OCI-LY7 (cell line): ENCODE measurements around the gene STIM2. TPM values are rescaled to one million over a fixed set of nuclear protein-coding genes. Genes with fewer than 3 reads are reported as not detected.

Source experiments
- BruUV-seq: library from RNA; stranded (reverse); fragments of 400-500 nt; replicated peaks from 2 replicates; lab custom pipeline; 2021; lab: Mats Ljungman, UMichigan
- CTCF ChIA-PET: fragments of 300-600 bp; sonication (Branson Sonifier 250); formaldehyde crosslinking; loops from one replicate; lab custom pipeline; 2022; ENCODE audit warnings: antibody characterized with exemption; ENCODE audit not compliant: unreplicated experiment; lab: Charles Lee
- POLR2A ChIA-PET: fragments of 300-600 bp; sonication (Branson Sonifier 250); formaldehyde crosslinking; loops from one replicate; lab custom pipeline; 2022; ENCODE audit warnings: antibody characterized with exemption; lab: Charles Lee
- DNase-seq: peaks from one replicate; pipeline ENCODE4 v3.0.0-alpha.2; 2015; ENCODE audit warnings: low spot score
- H2AFZ ChIP-seq: fragments of 200-600 bp; sonication (generic), shearing (Covaris generic); 2 replicates; pipeline ENCODE4 v1.6.1; 2014; ENCODE audit warnings: mild to moderate bottlenecking, antibody characterized with exemption, low read length, moderate library complexity
- H3K27ac ChIP-seq: fragments of 200-600 bp; sonication (generic); 2 replicates; pipeline ENCODE4 v1.5.1; 2014; ENCODE audit warnings: mixed run types, low read depth, mild to moderate bottlenecking, moderate library complexity, low read length, inconsistent platforms; ENCODE audit not compliant: poor library complexity, severe bottlenecking
- H3K36me3 ChIP-seq: fragments of 200-600 bp; sonication (generic); 2 replicates; pipeline ENCODE4 v1.6.1; 2014; ENCODE audit warnings: mild to moderate bottlenecking, antibody characterized with exemption, low read length, moderate library complexity, mixed read lengths; ENCODE audit not compliant: insufficient read depth
- H3K4me1 ChIP-seq: fragments of 200-600 bp; sonication (generic); 2 replicates; pipeline ENCODE4 v1.5.1; 2014; ENCODE audit warnings: mild to moderate bottlenecking, low read length; ENCODE audit not compliant: insufficient read depth, poor library complexity, severe bottlenecking
- H3K4me2 ChIP-seq: fragments of 200-600 bp; sonication (generic); 2 replicates; pipeline ENCODE4 v1.6.1; 2014; ENCODE audit warnings: mild to moderate bottlenecking, low read length
- H3K4me3 ChIP-seq: fragments of 200-600 bp; sonication (generic); 2 replicates; pipeline ENCODE4 v1.5.1; 2014; ENCODE audit warnings: mild to moderate bottlenecking, low read depth, low read length; ENCODE audit not compliant: poor library complexity, severe bottlenecking
- H3K79me2 ChIP-seq: fragments of 200-600 bp; sonication (generic); 2 replicates; pipeline ENCODE4 v1.6.1; 2016; ENCODE audit warnings: low read depth, mild to moderate bottlenecking, low read length, moderate library complexity, mixed read lengths; ENCODE audit not compliant: insufficient read depth
- H3K9me2 ChIP-seq: fragments of 200-600 bp; sonication (generic); 2 replicates; pipeline ENCODE4 v1.6.1; 2016; ENCODE audit warnings: mild to moderate bottlenecking, low read length, mixed read lengths; ENCODE audit not compliant: insufficient read depth
- H3K9me3 ChIP-seq: fragments of 200-600 bp; sonication (generic); 2 replicates; pipeline ENCODE4 v1.6.1; 2014; ENCODE audit warnings: mild to moderate bottlenecking, mixed run types, low read length, mixed read lengths
- H4K20me1 ChIP-seq: fragments of 200-600 bp; sonication (generic); 2 replicates; pipeline ENCODE4 v1.6.1; 2014; ENCODE audit warnings: mild to moderate bottlenecking, antibody characterized with exemption, low read length, moderate library complexity, mixed read lengths; ENCODE audit not compliant: insufficient read depth
- EZH2phosphoT487 ChIP-seq: fragments of 200-600 bp; sonication (generic); IDR thresholded peaks from 2 replicates; pipeline ENCODE4 v1.6.1; 2018; ENCODE audit warnings: low read depth, borderline replicate concordance, mild to moderate bottlenecking, mixed run types, antibody characterized with exemption, low read length, moderate library complexity, mixed read lengths
- intact Hi-C: fragments of 100-400 bp; cut with micrococcal nuclease; formaldehyde crosslinking; loops from one replicate; pipeline ENCODE4 v1.10.0; 2022; ENCODE audit not compliant: unreplicated experiment
- total RNA-seq, 2 experiments: library from RNA; depleted of rRNA in 1 of 2; stranded (reverse); fragments of >200 nt in 1 of 2; shearing (Covaris generic) in 1 of 2; gene quantifications; 2 replicates each; pipeline ENCODE4 v1.2.3, GENCODE V29; 2014 to 2022
- TF ChIP-seq, protein P1 (sequence below): fragments of 200-600 bp; sonication (generic); conservative IDR thresholded peaks from 2 replicates; pipeline ENCODE4 v1.5.1; 2014; ENCODE audit warnings: mild to moderate bottlenecking, antibody characterized with exemption, low read length, moderate library complexity, mixed read lengths

Gene STIM2
- total RNA-seq, 2 experiments from 2014 or later, result 108 to 309 TPM

- no peak for TF ChIP-seq EZH2phosphoT487
- TF ChIP-seq, protein P1, sequence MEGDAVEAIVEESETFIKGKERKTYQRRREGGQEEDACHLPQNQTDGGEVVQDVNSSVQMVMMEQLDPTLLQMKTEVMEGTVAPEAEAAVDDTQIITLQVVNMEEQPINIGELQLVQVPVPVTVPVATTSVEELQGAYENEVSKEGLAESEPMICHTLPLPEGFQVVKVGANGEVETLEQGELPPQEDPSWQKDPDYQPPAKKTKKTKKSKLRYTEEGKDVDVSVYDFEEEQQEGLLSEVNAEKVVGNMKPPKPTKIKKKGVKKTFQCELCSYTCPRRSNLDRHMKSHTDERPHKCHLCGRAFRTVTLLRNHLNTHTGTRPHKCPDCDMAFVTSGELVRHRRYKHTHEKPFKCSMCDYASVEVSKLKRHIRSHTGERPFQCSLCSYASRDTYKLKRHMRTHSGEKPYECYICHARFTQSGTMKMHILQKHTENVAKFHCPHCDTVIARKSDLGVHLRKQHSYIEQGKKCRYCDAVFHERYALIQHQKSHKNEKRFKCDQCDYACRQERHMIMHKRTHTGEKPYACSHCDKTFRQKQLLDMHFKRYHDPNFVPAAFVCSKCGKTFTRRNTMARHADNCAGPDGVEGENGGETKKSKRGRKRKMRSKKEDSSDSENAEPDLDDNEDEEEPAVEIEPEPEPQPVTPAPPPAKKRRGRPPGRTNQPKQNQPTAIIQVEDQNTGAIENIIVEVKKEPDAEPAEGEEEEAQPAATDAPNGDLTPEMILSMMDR, result no peak
- POLR2A ChIA-PET, result interaction anchor here (0.6 to 2.8 kb wide), 4 partner anchors 11 to 681 kb away, joined by 3 to 10 read pairs (median 4); no protein-coding TSS in a partner anchor
These were observed 55.6 kb downstream of the STIM2 start for GRCh38 chr4:26916195-26916594.

DNA sequence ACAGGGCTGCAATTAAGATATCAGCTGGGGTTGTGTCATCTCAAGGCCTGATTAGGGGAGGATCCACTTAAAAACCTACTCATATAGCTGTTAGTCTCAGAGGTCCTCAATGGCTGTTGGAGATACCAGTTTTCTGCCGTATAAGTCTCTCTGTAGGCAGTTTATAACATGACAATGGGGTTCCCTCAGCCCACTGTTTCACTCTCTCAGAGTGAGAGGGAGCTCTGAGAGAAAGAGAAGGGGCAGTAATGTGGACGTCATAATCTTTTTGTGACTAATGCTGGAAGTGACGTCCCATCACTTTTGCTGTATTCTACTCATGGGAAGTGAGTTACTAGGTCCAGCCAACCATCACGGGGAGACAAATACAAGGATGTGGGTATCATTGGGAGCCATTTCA lies 70.3 kb downstream of the STIM2 start:
- Histone ChIP-seq H3K4me3 (no peak overlapping the region), H4K20me1 (no peaks in the 10 kb centered on the region; the same call in 1 of the 2 replicates), H3K9me2 (no peaks in the 10 kb centered on the region), H3K79me2 (peaks cover 83% of the 10 kb centered on the region), H3K4me1 (peaks cover 4% of the 10 kb centered on the region), H3K9me3 (no peaks in the 10 kb centered on the region), H3K27ac (no peak overlapping the region), H3K4me2 (no peak overlapping the region), H2AFZ (no peak overlapping the region), H3K36me3 (peaks cover 63% of the 10 kb centered on the region)
- POLR2A ChIA-PET, result interaction anchor here (1.1 to 2.9 kb wide), 4 partner anchors 12 to 19 kb away, joined by 3 to 14 read pairs (median 4); no protein-coding TSS in a partner anchor
- no peak for DNase-seq
- no TSS peak for BruUV-seq
- intact Hi-C loops, result no loop called here
- no peak for TF ChIP-seq EZH2phosphoT487
- TF ChIP-seq, protein P1, result no peak
- CTCF ChIA-PET, result interaction anchor here (1.6 kb wide), 1 partner anchor 9 kb away, joined by 4 read pairs; no protein-coding TSS in a partner anchor

More at GRCh38 chr4:26916195-26916594, 55.6 kb downstream of the STIM2 start:
- H3K27ac ChIP-seq, result no peak overlapping the region
- no peak overlapping the region for H3K4me3 ChIP-seq
- H3K9me3 ChIP-seq, result no peaks in the 10 kb centered on the region
- DNase-seq, result no peak
- intact Hi-C loops, result no loop called here
- CTCF ChIA-PET, result interaction anchor here (1.5 kb wide), 1 partner anchor 30 kb away, joined by 5 read pairs; no protein-coding TSS in a partner anchor
- no TSS peak for BruUV-seq
- H3K4me1 ChIP-seq, result peaks cover 24% of the 10 kb centered on the region
- peaks cover 18% of the 10 kb centered on the region; the same call in 1 of the 2 replicates for H4K20me1 ChIP-seq
- H2AFZ ChIP-seq, result no peak overlapping the region
- no peaks in the 10 kb centered on the region for H3K9me2 ChIP-seq
- 0 out of 2 replicates have a peak overlapping the region, but pooled peaks have one; percentile 2 for H3K4me2 ChIP-seq
- H3K36me3 ChIP-seq, result peaks cover 55% of the 10 kb centered on the region
- H3K79me2 ChIP-seq, result peaks cover 86% of the 10 kb centered on the region

DNA sequence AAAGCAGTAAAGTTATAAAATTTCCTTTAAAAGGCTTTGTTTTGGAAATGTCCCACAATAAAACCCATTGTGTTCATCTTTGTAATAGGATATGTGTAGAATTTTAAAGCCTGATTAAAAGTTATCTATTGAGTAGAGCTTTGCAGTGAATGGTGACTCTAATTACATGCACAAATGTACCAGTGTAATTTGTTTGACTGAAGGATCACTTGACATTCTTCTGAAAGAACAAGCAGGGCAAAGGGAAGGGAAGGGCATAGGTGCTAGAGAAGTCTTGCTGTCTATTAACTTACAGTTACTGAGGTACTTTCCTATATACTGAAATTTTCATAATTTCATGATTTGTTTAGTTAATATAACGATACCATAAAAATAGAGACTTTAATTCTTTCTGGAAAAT lies 70.8 kb downstream of the STIM2 start:
- intact Hi-C loops, result no loop called here
- TF ChIP-seq, protein P1, result no peak
- no peak for TF ChIP-seq EZH2phosphoT487
- Histone ChIP-seq H3K4me3 (no peak overlapping the region), H3K9me3 (no peaks in the 10 kb centered on the region), H4K20me1 (no peaks in the 10 kb centered on the region; the same call in none of the 2 replicates), H3K4me2 (no peak overlapping the region), H2AFZ (no peak overlapping the region), H3K4me1 (peaks cover 9% of the 10 kb centered on the region), H3K36me3 (peaks cover 66% of the 10 kb centered on the region), H3K9me2 (no peaks in the 10 kb centered on the region), H3K79me2 (peaks cover 88% of the 10 kb centered on the region), H3K27ac (no peak overlapping the region)
- no peak for DNase-seq
- ChIA-PET POLR2A (interaction anchor here (1.0 to 2.9 kb wide), 4 partner anchors 13 to 30 kb away, joined by 3 to 14 read pairs (median 4); no protein-coding TSS in a partner anchor), CTCF (interaction anchor here (1.6 kb wide), 1 partner anchor 10 kb away, joined by 4 read pairs; no protein-coding TSS in a partner anchor)
- no TSS peak for BruUV-seq
